Ramos (cell line): Measurements from ENCODE around the gene PRICKLE4.

Experiments
- in situ Hi-C: fragments of 300-500 bp; cut with MboI; formaldehyde crosslinking; loops from one replicate; pipeline ENCODE4 v1.14.3; 2022; ENCODE audit warnings: low sequenced_read_pairs; ENCODE audit not compliant: unreplicated experiment

Gene PRICKLE4

GRCh38 chr6:41780551-41781365 is at the start of gene PRICKLE4:
Gene PRICKLE4, plus strand, starts transcription at chr6:41780782. Its CDS starts 2,692 bp downstream, at chr6:41783474.
- in situ Hi-C loops, result loop anchor here (10.0 kb wide), 1 partner anchor 144 kb away; the partner anchor contains the start of genes BYSL and MED20

- in situ Hi-C loops, result no loop called here
Observed at GRCh38 chr6:41731561-41732086, 49.0 kb upstream of the PRICKLE4 start.

GRCh38 chr6:41732149-41732548 is 48.4 kb upstream of the PRICKLE4 start:
- in situ Hi-C loops, result no loop called here

GRCh38 chr6:41732591-41733359 is 47.8 kb upstream of the PRICKLE4 start:
- in situ Hi-C loops, result no loop called here

GRCh38 chr6:41733360-41733706 is 47.2 kb upstream of the PRICKLE4 start:
- in situ Hi-C loops, result no loop called here

- in situ Hi-C loops, result no loop called here
Observed at GRCh38 chr6:41733707-41734665, 46.6 kb upstream of the PRICKLE4 start.

- in situ Hi-C loops, result no loop called here
Observed at GRCh38 chr6:41734666-41735426, 45.7 kb upstream of the PRICKLE4 start.

GRCh38 chr6:41735427-41736185 is 45.0 kb upstream of the PRICKLE4 start, which contains the start of gene TFEB:
Gene TFEB, minus strand, starts transcription at chr6:41735608. Its CDS starts 44,395 bp downstream, at chr6:41691213.
- in situ Hi-C loops, result no loop called here

- in situ Hi-C loops, result no loop called here
Observed at GRCh38 chr6:41736186-41736733, 44.3 kb upstream of the PRICKLE4 start.

- in situ Hi-C loops, result no loop called here
Observed at GRCh38 chr6:41736800-41737555, 43.6 kb upstream of the PRICKLE4 start.

GRCh38 chr6:41737591-41738130 is 42.9 kb upstream of the PRICKLE4 start:
- in situ Hi-C loops, result no loop called here

- in situ Hi-C loops, result no loop called here
Observed at GRCh38 chr6:41739041-41739440, 41.5 kb upstream of the PRICKLE4 start.

- in situ Hi-C loops, result no loop called here
Observed at GRCh38 chr6:41740366-41741162, 40.0 kb upstream of the PRICKLE4 start.

- in situ Hi-C loops, result no loop called here
Observed at GRCh38 chr6:41741625-41742490, 38.7 kb upstream of the PRICKLE4 start.

GRCh38 chr6:41743406-41744235 is 37.0 kb upstream of the PRICKLE4 start:
- in situ Hi-C loops, result no loop called here
